Measurements from ENCODE around the gene C13orf42.

C13orf42 gene

GRCh38 chr13:51036418-51036817, 74.7 kb downstream of the C13orf42 start:
- Histone ChIP-seq H3K4me3 (ENCODE audit: low read length, poor library complexity, severe bottlenecking) (no peak overlapping the region), H3F3A (ENCODE audit: low read depth) (no peaks in the 10 kb centered on the region), H3K9me3 (ENCODE audit: insufficient read depth, low read depth, low read length) (no peaks in the 10 kb centered on the region), H3K9me2 (replicated peaks; ENCODE audit: low read depth, low read length) (no peaks in the 10 kb centered on the region), H3K79me2 (ENCODE audit: insufficient read depth, low read length) (no peaks in the 10 kb centered on the region), H4K20me1 (ENCODE audit: insufficient read depth, low read length, poor library complexity, severe bottlenecking) (no peaks in the 10 kb centered on the region), H3K4me2 (ENCODE audit: low read depth, low read length, poor library complexity, severe bottlenecking) (no peak overlapping the region), H3K9ac (ENCODE audit: low read depth, low read length, poor library complexity, severe bottlenecking) (no peak overlapping the region), H3K27me3 (ENCODE audit: insufficient read depth, low read length, poor library complexity, severe bottlenecking) (no peaks in the 10 kb centered on the region), H3K4me1 (ENCODE audit: insufficient read depth, low read length, poor library complexity, severe bottlenecking) (peaks cover 10% of the 10 kb centered on the region), H2AFZ (ENCODE audit: low read length) (no peak overlapping the region), H3K36me3 (ENCODE audit: insufficient read depth, low read length) (no peaks in the 10 kb centered on the region)
- TF ChIP-seq, protein P1, sequence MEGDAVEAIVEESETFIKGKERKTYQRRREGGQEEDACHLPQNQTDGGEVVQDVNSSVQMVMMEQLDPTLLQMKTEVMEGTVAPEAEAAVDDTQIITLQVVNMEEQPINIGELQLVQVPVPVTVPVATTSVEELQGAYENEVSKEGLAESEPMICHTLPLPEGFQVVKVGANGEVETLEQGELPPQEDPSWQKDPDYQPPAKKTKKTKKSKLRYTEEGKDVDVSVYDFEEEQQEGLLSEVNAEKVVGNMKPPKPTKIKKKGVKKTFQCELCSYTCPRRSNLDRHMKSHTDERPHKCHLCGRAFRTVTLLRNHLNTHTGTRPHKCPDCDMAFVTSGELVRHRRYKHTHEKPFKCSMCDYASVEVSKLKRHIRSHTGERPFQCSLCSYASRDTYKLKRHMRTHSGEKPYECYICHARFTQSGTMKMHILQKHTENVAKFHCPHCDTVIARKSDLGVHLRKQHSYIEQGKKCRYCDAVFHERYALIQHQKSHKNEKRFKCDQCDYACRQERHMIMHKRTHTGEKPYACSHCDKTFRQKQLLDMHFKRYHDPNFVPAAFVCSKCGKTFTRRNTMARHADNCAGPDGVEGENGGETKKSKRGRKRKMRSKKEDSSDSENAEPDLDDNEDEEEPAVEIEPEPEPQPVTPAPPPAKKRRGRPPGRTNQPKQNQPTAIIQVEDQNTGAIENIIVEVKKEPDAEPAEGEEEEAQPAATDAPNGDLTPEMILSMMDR (conservative IDR thresholded peaks at IDR 0.05; ENCODE audit: low read length) = no peak

- Histone ChIP-seq H3K36me3 (ENCODE audit: insufficient read depth, low read length) (no peaks in the 10 kb centered on the region), H3F3A (ENCODE audit: low read depth) (no peaks in the 10 kb centered on the region), H4K20me1 (ENCODE audit: insufficient read depth, low read length, poor library complexity, severe bottlenecking) (no peaks in the 10 kb centered on the region), H3K9me3 (ENCODE audit: insufficient read depth, low read depth, low read length) (no peaks in the 10 kb centered on the region), H3K27me3 (ENCODE audit: insufficient read depth, low read length, poor library complexity, severe bottlenecking) (no peaks in the 10 kb centered on the region), H3K4me1 (ENCODE audit: insufficient read depth, low read length, poor library complexity, severe bottlenecking) (peaks cover 10% of the 10 kb centered on the region), H3K9me2 (replicated peaks; ENCODE audit: low read depth, low read length) (no peaks in the 10 kb centered on the region), H3K9ac (ENCODE audit: low read depth, low read length, poor library complexity, severe bottlenecking) (no peak overlapping the region), H3K79me2 (ENCODE audit: insufficient read depth, low read length) (no peaks in the 10 kb centered on the region), H2AFZ (ENCODE audit: low read length) (no peak overlapping the region), H3K4me3 (ENCODE audit: low read length, poor library complexity, severe bottlenecking) (no peak overlapping the region), H3K4me2 (ENCODE audit: low read depth, low read length, poor library complexity, severe bottlenecking) (no peak overlapping the region)
- TF ChIP-seq, protein P1 (conservative IDR thresholded peaks at IDR 0.05; ENCODE audit: low read length) = no peak
- no peak for TF ChIP-seq EZH2phosphoT487 (IDR thresholded peaks at IDR 0.05; ENCODE audit: borderline replicate concordance)
Measured at GRCh38 chr13:51035978-51036377, 75.1 kb downstream of the C13orf42 start.

DNA sequence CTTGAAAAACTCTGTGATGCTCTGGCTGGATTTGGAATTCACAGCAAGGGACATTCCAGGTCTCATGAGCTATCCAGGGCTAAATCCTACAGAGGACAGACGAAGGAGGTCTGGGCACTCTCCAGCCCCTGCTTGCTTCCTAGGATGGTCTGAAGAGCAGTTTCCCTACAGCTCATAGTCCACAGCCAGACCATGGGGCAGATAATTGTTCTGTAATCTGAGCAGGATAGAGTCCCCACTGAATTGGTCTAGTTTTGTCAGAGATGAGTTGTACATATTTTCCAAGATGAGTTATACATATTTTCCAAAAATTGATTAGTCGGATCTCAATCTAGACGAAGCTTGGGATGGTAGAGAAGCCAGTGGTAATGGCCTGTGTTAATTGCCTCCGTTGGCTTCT, 75.6 kb downstream of the C13orf42 start:
- no peak overlapping the region for H2AFZ ChIP-seq (ENCODE audit: low read length)
- peaks cover 10% of the 10 kb centered on the region for H3K4me1 ChIP-seq (ENCODE audit: insufficient read depth, low read length, poor library complexity, severe bottlenecking)
- H3K9me3 ChIP-seq (ENCODE audit: insufficient read depth, low read depth, low read length) = no peaks in the 10 kb centered on the region
- H3K9me2 ChIP-seq (replicated peaks; ENCODE audit: low read depth, low read length) = no peaks in the 10 kb centered on the region
- TF ChIP-seq, protein P1 (conservative IDR thresholded peaks at IDR 0.05; ENCODE audit: low read length) = no peak
- no peak for TF ChIP-seq EZH2phosphoT487 (IDR thresholded peaks at IDR 0.05; ENCODE audit: borderline replicate concordance)
- H3K4me3 ChIP-seq (ENCODE audit: low read length, poor library complexity, severe bottlenecking) = no peak overlapping the region
- no peaks in the 10 kb centered on the region for H3K36me3 ChIP-seq (ENCODE audit: insufficient read depth, low read length)
- no peak overlapping the region for H3K4me2 ChIP-seq (ENCODE audit: low read depth, low read length, poor library complexity, severe bottlenecking)
- H4K20me1 ChIP-seq (ENCODE audit: insufficient read depth, low read length, poor library complexity, severe bottlenecking) = no peaks in the 10 kb centered on the region
- H3F3A ChIP-seq (ENCODE audit: low read depth) = no peaks in the 10 kb centered on the region
- H3K79me2 ChIP-seq (ENCODE audit: insufficient read depth, low read length) = no peaks in the 10 kb centered on the region
- no peak overlapping the region for H3K9ac ChIP-seq (ENCODE audit: low read depth, low read length, poor library complexity, severe bottlenecking)
- H3K27me3 ChIP-seq (ENCODE audit: insufficient read depth, low read length, poor library complexity, severe bottlenecking) = no peaks in the 10 kb centered on the region
